ENCODE measurements around the gene OTX1. TPM values are rescaled to one million over a fixed set of nuclear protein-coding genes. Genes with fewer than 3 reads are reported as not detected.

Gene OTX1
- total and polyA plus RNA-seq, 2 donors (not counting 1 experiment from before 2014, with no cell fraction given): not detected

DNA sequence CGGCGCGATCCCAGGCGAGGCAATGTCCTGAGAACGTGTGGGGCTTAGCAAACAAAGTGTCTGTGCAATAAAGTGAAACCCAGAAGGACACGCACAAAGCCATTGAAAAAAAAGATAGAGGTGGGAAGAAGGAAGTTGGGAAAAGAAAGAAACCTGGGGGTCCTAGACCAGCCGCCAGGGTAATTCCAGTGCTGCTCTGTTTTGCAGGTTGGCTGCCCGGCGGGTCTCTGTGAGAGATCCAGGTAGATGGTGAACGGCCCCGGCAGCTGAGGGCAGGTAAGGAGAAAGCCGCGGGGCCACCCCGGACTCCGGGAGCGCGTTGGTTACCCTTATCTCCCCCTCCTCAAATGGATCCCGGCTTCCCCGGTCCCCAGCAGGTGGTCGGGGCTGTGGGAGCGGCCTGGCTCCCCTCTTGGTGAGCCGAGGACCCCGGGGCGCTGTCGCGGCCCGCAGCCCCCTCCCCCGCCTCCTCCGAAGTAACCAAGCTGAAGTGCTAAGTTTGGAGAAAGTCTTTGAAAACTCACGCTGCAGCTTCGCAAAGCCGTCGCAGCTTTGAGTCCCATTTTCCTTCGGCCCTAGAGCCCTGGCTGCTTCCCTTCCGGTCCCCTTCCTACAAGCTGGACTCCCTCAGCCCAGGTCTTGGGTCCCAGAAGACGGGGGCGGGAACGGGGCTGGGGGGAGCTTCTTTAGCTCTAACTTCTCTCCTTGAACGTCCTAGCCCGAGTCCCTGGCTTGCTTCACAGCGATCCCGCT, 588 bp downstream of the OTX1 start:
- 1% methylated on average over 33 of the region's 42 CpGs for WGBS (ENCODE audit: insufficient coverage)
- Mint-ChIP-seq H3K27ac (peak overlapping the region; percentile 7), H3K27me3 (peaks cover 83% of the 10 kb centered on the region), H3K4me3 (peak overlapping the region; percentile 85), H3K9me3 (ENCODE audit: insufficient read depth) (no peaks in the 10 kb centered on the region), H3K4me1 (peaks cover 78% of the 10 kb centered on the region)
- POLR2A ChIA-PET: no interaction called here
- peak overlapping the region; percentile 84 for H3K4me2 ChIP-seq (replicated peaks; ENCODE audit: low read depth, low read length, poor library complexity, severe bottlenecking)
- H3K4me3 ChIP-seq (ENCODE audit: control extremely low read depth in 1 of 5, extremely low read depth in 1 of 5, insufficient read depth in 1 of 5, low read depth in 2 of 5, low read length in 4 of 5): peak overlapping the region; percentile 47 to 66 (median 48)
- H2AFZ ChIP-seq (ENCODE audit: insufficient read depth, low read depth, low read length, poor library complexity, severe bottlenecking): peak overlapping the region; percentile 66
- H3K9ac ChIP-seq (ENCODE audit: low read length): peak overlapping the region; percentile 67
- intact Hi-C loops (cut with micrococcal nuclease): loop anchor here (5.0 kb wide), 1 partner anchor 344 kb away; the partner anchor contains the start of gene EHBP1
- peaks cover 0 to 76% (median 7%) of the 10 kb centered on the region in 3 donors for H3K9me3 ChIP-seq (ENCODE audit: control extremely low read depth in 1 of 3, control insufficient read depth in 2 of 3, insufficient read depth in 1 of 3, low read length in 2 of 3)
- H3K27me3 ChIP-seq (replicated peaks in 1 of 4; ENCODE audit: control extremely low read depth in 1 of 4, control insufficient read depth in 3 of 4, insufficient read depth in 4 of 4, low read length in 3 of 4): peaks cover 1 to 98% (median 86%) of the 10 kb centered on the region in 4 experiments
- H3K79me2 ChIP-seq (ENCODE audit: control insufficient read depth, insufficient read depth, low read length): no peaks in the 10 kb centered on the region
- DNase-seq (peak; percentile 51), ATAC-seq (ENCODE audit: low read depth) (no peak)
- H4K20me1 ChIP-seq (ENCODE audit: control insufficient read depth, insufficient read depth, low read length, poor library complexity, severe bottlenecking): peaks cover 10% of the 10 kb centered on the region
- H3K36me3 ChIP-seq (replicated peaks in 1 of 2; ENCODE audit: control extremely low read depth in 1 of 2, control insufficient read depth in 1 of 2, extremely low read depth in 1 of 2, insufficient read depth in 2 of 2, low read length in 1 of 2): no peaks in the 10 kb centered on the region
- H3K4me1 ChIP-seq (ENCODE audit: control insufficient read depth in 2 of 2, insufficient read depth in 2 of 2, low read length in 2 of 2): peaks cover 91 to 93% of the 10 kb centered on the region in 2 donors
- CTCF ChIA-PET: no interaction called here
- no peak overlapping the region for H3K27ac ChIP-seq (ENCODE audit: low read length in 2 of 2)
- peak; percentile 8 for TF ChIP-seq EZH2 (IDR thresholded peaks at IDR 0.05; ENCODE audit: borderline replicate concordance, insufficient read depth, low read depth, low read length, poor library complexity, severe bottlenecking)
- TF ChIP-seq, protein P1, sequence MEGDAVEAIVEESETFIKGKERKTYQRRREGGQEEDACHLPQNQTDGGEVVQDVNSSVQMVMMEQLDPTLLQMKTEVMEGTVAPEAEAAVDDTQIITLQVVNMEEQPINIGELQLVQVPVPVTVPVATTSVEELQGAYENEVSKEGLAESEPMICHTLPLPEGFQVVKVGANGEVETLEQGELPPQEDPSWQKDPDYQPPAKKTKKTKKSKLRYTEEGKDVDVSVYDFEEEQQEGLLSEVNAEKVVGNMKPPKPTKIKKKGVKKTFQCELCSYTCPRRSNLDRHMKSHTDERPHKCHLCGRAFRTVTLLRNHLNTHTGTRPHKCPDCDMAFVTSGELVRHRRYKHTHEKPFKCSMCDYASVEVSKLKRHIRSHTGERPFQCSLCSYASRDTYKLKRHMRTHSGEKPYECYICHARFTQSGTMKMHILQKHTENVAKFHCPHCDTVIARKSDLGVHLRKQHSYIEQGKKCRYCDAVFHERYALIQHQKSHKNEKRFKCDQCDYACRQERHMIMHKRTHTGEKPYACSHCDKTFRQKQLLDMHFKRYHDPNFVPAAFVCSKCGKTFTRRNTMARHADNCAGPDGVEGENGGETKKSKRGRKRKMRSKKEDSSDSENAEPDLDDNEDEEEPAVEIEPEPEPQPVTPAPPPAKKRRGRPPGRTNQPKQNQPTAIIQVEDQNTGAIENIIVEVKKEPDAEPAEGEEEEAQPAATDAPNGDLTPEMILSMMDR (IDR thresholded peaks at IDR 0.05): no peak

GRCh38 chr2:63051795-63052333, 1.2 kb downstream of the OTX1 start:
- H3K79me2 ChIP-seq (ENCODE audit: control insufficient read depth, insufficient read depth, low read length): no peaks in the 10 kb centered on the region
- H3K9me3 ChIP-seq (ENCODE audit: control extremely low read depth in 1 of 3, control insufficient read depth in 2 of 3, insufficient read depth in 1 of 3, low read length in 2 of 3): peaks cover 0 to 83% (median 7%) of the 10 kb centered on the region in 3 donors
- H3K36me3 ChIP-seq (replicated peaks in 1 of 2; ENCODE audit: control extremely low read depth in 1 of 2, control insufficient read depth in 1 of 2, extremely low read depth in 1 of 2, insufficient read depth in 2 of 2, low read length in 1 of 2): no peaks in the 10 kb centered on the region
- CTCF ChIA-PET: interaction anchor here (0.7 kb wide), 1 partner anchor 8 kb away, joined by 3 read pairs; no protein-coding TSS in a partner anchor
- intact Hi-C loops (cut with micrococcal nuclease): loop anchor here (5.0 kb wide), 1 partner anchor 345 kb away; the partner anchor contains the start of gene EHBP1
- H3K4me3 ChIP-seq (ENCODE audit: control extremely low read depth in 1 of 5, extremely low read depth in 1 of 5, insufficient read depth in 1 of 5, low read depth in 2 of 5, low read length in 4 of 5): peak overlapping the region in 1 of 5 experiments; percentile 66
- POLR2A ChIA-PET: no interaction called here
- Mint-ChIP-seq H3K4me3 (peak overlapping the region; percentile 85), H3K27me3 (peaks cover 83% of the 10 kb centered on the region), H3K9me3 (ENCODE audit: insufficient read depth) (no peaks in the 10 kb centered on the region), H3K4me1 (peaks cover 81% of the 10 kb centered on the region), H3K27ac (no peak overlapping the region)
- peak overlapping the region; percentile 67 for H3K9ac ChIP-seq (ENCODE audit: low read length)
- ATAC-seq (ENCODE audit: low read depth): no peak
- TF ChIP-seq, protein P1 (IDR thresholded peaks at IDR 0.05): no peak
- TF ChIP-seq EZH2 (IDR thresholded peaks at IDR 0.05; ENCODE audit: borderline replicate concordance, insufficient read depth, low read depth, low read length, poor library complexity, severe bottlenecking): no peak
- DNase-seq: peak; percentile 51
- 14% methylated on average over 42 of the region's 42 CpGs for whole genome bisulfite sequencing (ENCODE audit: insufficient coverage)
- peak overlapping the region; percentile 66 for H2AFZ ChIP-seq (ENCODE audit: insufficient read depth, low read depth, low read length, poor library complexity, severe bottlenecking)
- H4K20me1 ChIP-seq (ENCODE audit: control insufficient read depth, insufficient read depth, low read length, poor library complexity, severe bottlenecking): peaks cover 10% of the 10 kb centered on the region
- peaks cover 1 to 98% (median 85%) of the 10 kb centered on the region in 4 experiments for H3K27me3 ChIP-seq (replicated peaks in 1 of 4; ENCODE audit: control extremely low read depth in 1 of 4, control insufficient read depth in 3 of 4, insufficient read depth in 4 of 4, low read length in 3 of 4)
- no peak overlapping the region for H3K27ac ChIP-seq (ENCODE audit: low read length in 2 of 2)
- peak overlapping the region; percentile 84 for H3K4me2 ChIP-seq (replicated peaks; ENCODE audit: low read depth, low read length, poor library complexity, severe bottlenecking)
- H3K4me1 ChIP-seq (ENCODE audit: control insufficient read depth in 2 of 2, insufficient read depth in 2 of 2, low read length in 2 of 2): peaks cover 95% of the 10 kb centered on the region in 2 donors

All from B cell (primary cell).